Cardiac ventricle fibroblast (primary cell): ENCODE results near the gene SFRP4. TPM values are rescaled to one million over a fixed set of nuclear protein-coding genes. Genes with fewer than 3 reads are reported as not detected.

Experiments
- total RNA-seq: library from RNA; depleted of rRNA; stranded (reverse); fragments of >200 nt; gene quantifications from 2 replicates; pipeline ENCODE4 v1.2.3, GENCODE V29; 2015

Gene SFRP4
- 0.25 and 1.5 TPM in 2 replicates for total RNA-seq

GRCh38 chr7:37916673-37917660 lies at the start of gene SFRP4:
Gene SFRP4 (minus strand): TSS chr7:37916817. CDS start chr7:37916537, 280 bp downstream.

DNA sequence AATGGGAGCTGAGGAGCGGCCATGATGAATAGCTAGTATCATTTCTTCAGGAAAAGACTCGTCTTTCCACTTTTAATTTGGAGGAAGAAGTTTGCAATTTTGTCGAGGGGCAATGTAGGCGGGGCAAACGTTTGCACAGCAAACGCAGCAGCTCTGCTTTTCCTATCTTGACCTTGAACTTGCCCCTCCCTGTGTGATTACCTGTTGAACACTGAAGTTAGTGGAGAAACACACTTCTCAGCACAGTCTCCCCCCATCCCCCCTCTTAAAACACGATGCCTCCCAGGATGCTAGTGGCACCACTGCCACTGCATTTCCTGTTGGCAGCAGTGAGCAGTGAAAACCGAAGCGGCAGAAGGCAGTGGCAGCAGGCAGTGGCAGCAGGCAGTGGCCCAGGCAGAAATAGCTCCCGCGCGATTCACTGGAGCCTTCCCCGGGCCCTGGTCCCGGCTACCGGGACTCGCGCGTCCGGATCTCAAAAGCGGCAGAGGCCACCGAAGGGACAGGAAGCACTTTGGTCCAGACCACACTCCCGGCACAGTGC lies 3.8 kb upstream of the SFRP4 start, which contains the start of gene EPDR1:
Gene EPDR1 (plus strand): TSS at position 336 of the 544 bp plus-strand sequence. CDS start 300 bp downstream, outside the sequence.

Other genes with a start within 250 kb of the SFRP4 start
- not detected in 2 replicates for gene GPR141, start 233.1 kb downstream of the SFRP4 start, total RNA-seq
- not detected in 2 replicates for gene NME8, start 68.2 kb downstream of the SFRP4 start, total RNA-seq
- 12.1 and 14.9 TPM in 2 replicates for gene EPDR1, start 3.8 kb upstream of the SFRP4 start, total RNA-seq